SK-N-SH treated with all-trans-retinoic acid at 6 μM for 48 hours (cell line): Measurements from ENCODE around the gene THAP10.

Experiments used
- ARNTL ChIP-seq: fragments of 450-650 bp; formaldehyde crosslinking; IDR thresholded peaks from 2 replicates; pipeline ENCODE4 v1.5.0; 2020; ENCODE audit warnings: low read depth, mild to moderate bottlenecking, moderate library complexity, borderline replicate concordance
- CSDC2 ChIP-seq: fragments of 250-450 bp; sonication (Bioruptor Pico); IDR thresholded peaks from 2 replicates; pipeline ENCODE4 v1.5.0; 2020; ENCODE audit warnings: mild to moderate bottlenecking, moderate library complexity
- CSRNP3 ChIP-seq: fragments of 250-450 bp; sonication (Bioruptor Pico); IDR thresholded peaks from 2 replicates; pipeline ENCODE4 v1.5.1; 2021; ENCODE audit warnings: mild to moderate bottlenecking, moderate library complexity
- OSR1 ChIP-seq: fragments of 250-450 bp; sonication (Bioruptor Pico); IDR thresholded peaks from 2 replicates; pipeline ENCODE4 v1.8.0; 2022; ENCODE audit warnings: moderate library complexity, mild to moderate bottlenecking, inconsistent platforms
- PATZ1 ChIP-seq: fragments of 250-450 bp; sonication (Bioruptor Pico); IDR thresholded peaks from 2 replicates; pipeline ENCODE4 v1.8.0; 2020; ENCODE audit warnings: mild to moderate bottlenecking, moderate library complexity, borderline replicate concordance
- PPARA ChIP-seq: fragments of 250-450 bp; sonication (Bioruptor Pico); IDR thresholded peaks from 2 replicates; pipeline ENCODE4 v1.5.0; 2020; ENCODE audit warnings: mild to moderate bottlenecking, borderline replicate concordance
- RARB ChIP-seq: fragments of 250-450 bp; sonication (Bioruptor Pico); IDR thresholded peaks from 2 replicates; pipeline ENCODE4 v1.8.0; 2021; ENCODE audit warnings: mild to moderate bottlenecking, moderate library complexity
- TCF4 ChIP-seq: fragments of 250-450 bp; sonication (Bioruptor Pico); IDR thresholded peaks from 2 replicates; pipeline ENCODE4 v1.8.0; 2021; ENCODE audit warnings: mild to moderate bottlenecking, moderate library complexity, borderline replicate concordance
- TOX ChIP-seq: fragments of 250-450 bp; sonication (Bioruptor Pico); IDR thresholded peaks from 2 replicates; pipeline ENCODE4 v1.8.0; 2021; ENCODE audit warnings: mild to moderate bottlenecking, moderate library complexity, borderline replicate concordance
- ZC3H10 ChIP-seq: fragments of 250-450 bp; sonication (Bioruptor Pico); IDR thresholded peaks from 2 replicates; pipeline ENCODE4 v1.5.1; 2021; ENCODE audit warnings: mild to moderate bottlenecking, moderate library complexity
- ZFP3 ChIP-seq: fragments of 250-450 bp; sonication (Bioruptor Pico); IDR thresholded peaks from 2 replicates; pipeline ENCODE4 v1.5.0; 2020; ENCODE audit warnings: mild to moderate bottlenecking, moderate library complexity
- ZNF565 ChIP-seq: fragments of 450-650 bp; formaldehyde crosslinking; conservative IDR thresholded peaks from 2 replicates; pipeline ENCODE4 v1.5.0; 2020; ENCODE audit warnings: low read depth, mild to moderate bottlenecking, moderate library complexity
- ZNF8 ChIP-seq: fragments of 450-650 bp; formaldehyde crosslinking; IDR thresholded peaks from 2 replicates; pipeline ENCODE4 v1.5.0; 2020; ENCODE audit warnings: mild to moderate bottlenecking, moderate library complexity

- TF ChIP-seq PPARA (CRISPR knock-in tag) (no peak), ZNF8 (CRISPR knock-in tag) (no peak), TOX (CRISPR knock-in tag) (no peak), CSRNP3 (CRISPR knock-in tag) (no peak), ZNF565 (no peak), OSR1 (CRISPR knock-in tag) (no peak), PATZ1 (CRISPR knock-in tag) (no peak), ZC3H10 (CRISPR knock-in tag) (no peak), ZFP3 (CRISPR knock-in tag) (no peak), TCF4 (CRISPR knock-in tag) (no peak), RARB (no peak), CSDC2 (no peak), ARNTL (CRISPR knock-in tag) (no peak)
Measured at GRCh38 chr15:70833422-70833821, 58.8 kb downstream of the THAP10 start.
